ENCODE results near the gene MSX2. TPM values are rescaled to one million over a fixed set of nuclear protein-coding genes. Genes with fewer than 3 reads are reported as not detected.
"Not testable (repeated sequence)": the region's sequence is repeated elsewhere in the genome, so short reads cannot be mapped to it uniquely, and the experiment has no call there.

The MSX2 gene
- total and polyA plus RNA-seq, 2 experiments from 2014 or later = 0.17 to 0.47 TPM

DNA sequence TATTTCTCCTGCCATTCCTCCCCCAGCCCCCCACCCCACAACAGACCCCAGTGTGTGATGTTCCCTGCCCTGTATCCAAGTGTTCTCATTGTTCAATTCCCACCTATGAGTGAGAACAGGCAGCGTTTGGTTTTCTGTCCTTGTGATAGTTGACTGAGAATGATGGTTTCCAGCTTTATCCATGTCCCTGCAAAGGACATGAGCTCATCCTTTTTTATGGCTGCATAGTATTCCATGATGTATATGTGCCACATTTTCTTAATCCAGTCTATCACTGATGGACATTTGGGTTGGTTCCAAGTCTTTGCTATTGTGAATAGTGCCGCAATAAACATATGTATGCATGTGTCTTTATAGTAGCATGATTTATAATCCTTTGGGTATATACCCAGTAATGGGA, 37.0 kb downstream of the MSX2 start:
- H3K36me3 Mint-ChIP-seq (ENCODE audit: low read depth); H3K27ac ChIP-seq (ENCODE audit: low read depth); H2AFZ ChIP-seq; H3K4me1 ChIP-seq (ENCODE audit: insufficient read depth); H4K20me1 ChIP-seq (replicated peaks; ENCODE audit: insufficient read depth); H3K36me3 ChIP-seq (ENCODE audit: insufficient read depth); H3F3A ChIP-seq (replicated peaks; ENCODE audit: low read depth); H3K4me3 Mint-ChIP-seq; H3K27ac Mint-ChIP-seq; H3K9me3 Mint-ChIP-seq; H3K4me1 Mint-ChIP-seq; H3K4me3 ChIP-seq; DNase-seq (ENCODE audit: low spot score); H3K27me3 ChIP-seq (ENCODE audit: insufficient read depth); H3K79me2 ChIP-seq (replicated peaks; ENCODE audit: insufficient read depth); ATAC-seq; H3K27me3 Mint-ChIP-seq (ENCODE audit: insufficient read depth, low read depth, poor library complexity); H3K9me2 ChIP-seq (ENCODE audit: insufficient read depth); H3K4me2 ChIP-seq: not testable (repeated sequence)

DNA sequence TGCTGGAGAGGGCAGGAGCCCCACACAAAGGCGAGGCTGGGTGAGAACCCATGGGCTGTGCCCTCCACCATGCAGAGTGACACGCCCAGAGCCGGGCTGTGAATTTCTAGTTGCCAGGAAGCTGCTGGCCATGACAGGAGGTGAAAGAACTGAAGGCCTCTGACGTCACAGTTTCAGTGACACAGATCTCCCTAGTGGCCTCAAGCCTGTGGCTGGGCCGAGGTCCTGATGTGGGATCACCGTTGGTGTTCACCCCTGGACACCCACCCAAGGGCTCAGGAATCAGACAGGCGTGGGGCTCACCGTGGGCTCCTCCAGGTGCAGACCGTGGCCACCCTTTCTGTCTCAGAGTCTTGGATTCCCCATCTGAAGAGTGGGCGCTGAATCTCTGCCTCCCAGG, 39.9 kb downstream of the MSX2 start:
- Mint-ChIP-seq H3K9me3 (no peaks in the 10 kb centered on the region), H3K4me3 (no peak overlapping the region), H3K27me3 (ENCODE audit: insufficient read depth, low read depth, poor library complexity) (no peaks in the 10 kb centered on the region), H3K36me3 (ENCODE audit: low read depth) (no peaks in the 10 kb centered on the region), H3K4me1 (no peaks in the 10 kb centered on the region; the same call in 2 of the 3 replicates), H3K27ac (no peak overlapping the region)
- no peaks in the 10 kb centered on the region for H4K20me1 ChIP-seq (replicated peaks; ENCODE audit: insufficient read depth)
- no peaks in the 10 kb centered on the region for H3K9me2 ChIP-seq (ENCODE audit: insufficient read depth)
- no peaks in the 10 kb centered on the region for H3K79me2 ChIP-seq (replicated peaks; ENCODE audit: insufficient read depth)
- no peak for DNase-seq (ENCODE audit: low spot score)
- H2AFZ ChIP-seq = no peak overlapping the region
- H3K27me3 ChIP-seq (ENCODE audit: insufficient read depth) = no peaks in the 10 kb centered on the region
- H3K4me3 ChIP-seq = no peak overlapping the region
- no peaks in the 10 kb centered on the region for H3F3A ChIP-seq (replicated peaks; ENCODE audit: low read depth)
- no peak overlapping the region for H3K27ac ChIP-seq (ENCODE audit: low read depth)
- ATAC-seq = no peak
- H3K4me1 ChIP-seq (ENCODE audit: insufficient read depth) = no peaks in the 10 kb centered on the region
- H3K4me2 ChIP-seq = no peak overlapping the region
- no peaks in the 10 kb centered on the region for H3K36me3 ChIP-seq (ENCODE audit: insufficient read depth)
- TF ChIP-seq ZNF114 (CRISPR knock-in tag; IDR thresholded peaks at IDR 0.05) = no peak
- TF ChIP-seq POLR2AphosphoS5 (IDR thresholded peaks at IDR 0.05; ENCODE audit: low read depth) = no peak
- no peak for TF ChIP-seq ZNF331 (CRISPR knock-in tag; IDR thresholded peaks at IDR 0.05; ENCODE audit: low read depth)
- TF ChIP-seq JUNB (IDR thresholded peaks at IDR 0.05; ENCODE audit: unreplicated experiment) = no peak
- TF ChIP-seq, protein P1, sequence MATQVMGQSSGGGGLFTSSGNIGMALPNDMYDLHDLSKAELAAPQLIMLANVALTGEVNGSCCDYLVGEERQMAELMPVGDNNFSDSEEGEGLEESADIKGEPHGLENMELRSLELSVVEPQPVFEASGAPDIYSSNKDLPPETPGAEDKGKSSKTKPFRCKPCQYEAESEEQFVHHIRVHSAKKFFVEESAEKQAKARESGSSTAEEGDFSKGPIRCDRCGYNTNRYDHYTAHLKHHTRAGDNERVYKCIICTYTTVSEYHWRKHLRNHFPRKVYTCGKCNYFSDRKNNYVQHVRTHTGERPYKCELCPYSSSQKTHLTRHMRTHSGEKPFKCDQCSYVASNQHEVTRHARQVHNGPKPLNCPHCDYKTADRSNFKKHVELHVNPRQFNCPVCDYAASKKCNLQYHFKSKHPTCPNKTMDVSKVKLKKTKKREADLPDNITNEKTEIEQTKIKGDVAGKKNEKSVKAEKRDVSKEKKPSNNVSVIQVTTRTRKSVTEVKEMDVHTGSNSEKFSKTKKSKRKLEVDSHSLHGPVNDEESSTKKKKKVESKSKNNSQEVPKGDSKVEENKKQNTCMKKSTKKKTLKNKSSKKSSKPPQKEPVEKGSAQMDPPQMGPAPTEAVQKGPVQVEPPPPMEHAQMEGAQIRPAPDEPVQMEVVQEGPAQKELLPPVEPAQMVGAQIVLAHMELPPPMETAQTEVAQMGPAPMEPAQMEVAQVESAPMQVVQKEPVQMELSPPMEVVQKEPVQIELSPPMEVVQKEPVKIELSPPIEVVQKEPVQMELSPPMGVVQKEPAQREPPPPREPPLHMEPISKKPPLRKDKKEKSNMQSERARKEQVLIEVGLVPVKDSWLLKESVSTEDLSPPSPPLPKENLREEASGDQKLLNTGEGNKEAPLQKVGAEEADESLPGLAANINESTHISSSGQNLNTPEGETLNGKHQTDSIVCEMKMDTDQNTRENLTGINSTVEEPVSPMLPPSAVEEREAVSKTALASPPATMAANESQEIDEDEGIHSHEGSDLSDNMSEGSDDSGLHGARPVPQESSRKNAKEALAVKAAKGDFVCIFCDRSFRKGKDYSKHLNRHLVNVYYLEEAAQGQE (IDR thresholded peaks at IDR 0.05; ENCODE audit: unreplicated experiment) = no peak
- TF ChIP-seq CREB1 (CRISPR knock-in tag; IDR thresholded peaks at IDR 0.05; ENCODE audit: low read depth) = no peak
- TF ChIP-seq, protein P2, sequence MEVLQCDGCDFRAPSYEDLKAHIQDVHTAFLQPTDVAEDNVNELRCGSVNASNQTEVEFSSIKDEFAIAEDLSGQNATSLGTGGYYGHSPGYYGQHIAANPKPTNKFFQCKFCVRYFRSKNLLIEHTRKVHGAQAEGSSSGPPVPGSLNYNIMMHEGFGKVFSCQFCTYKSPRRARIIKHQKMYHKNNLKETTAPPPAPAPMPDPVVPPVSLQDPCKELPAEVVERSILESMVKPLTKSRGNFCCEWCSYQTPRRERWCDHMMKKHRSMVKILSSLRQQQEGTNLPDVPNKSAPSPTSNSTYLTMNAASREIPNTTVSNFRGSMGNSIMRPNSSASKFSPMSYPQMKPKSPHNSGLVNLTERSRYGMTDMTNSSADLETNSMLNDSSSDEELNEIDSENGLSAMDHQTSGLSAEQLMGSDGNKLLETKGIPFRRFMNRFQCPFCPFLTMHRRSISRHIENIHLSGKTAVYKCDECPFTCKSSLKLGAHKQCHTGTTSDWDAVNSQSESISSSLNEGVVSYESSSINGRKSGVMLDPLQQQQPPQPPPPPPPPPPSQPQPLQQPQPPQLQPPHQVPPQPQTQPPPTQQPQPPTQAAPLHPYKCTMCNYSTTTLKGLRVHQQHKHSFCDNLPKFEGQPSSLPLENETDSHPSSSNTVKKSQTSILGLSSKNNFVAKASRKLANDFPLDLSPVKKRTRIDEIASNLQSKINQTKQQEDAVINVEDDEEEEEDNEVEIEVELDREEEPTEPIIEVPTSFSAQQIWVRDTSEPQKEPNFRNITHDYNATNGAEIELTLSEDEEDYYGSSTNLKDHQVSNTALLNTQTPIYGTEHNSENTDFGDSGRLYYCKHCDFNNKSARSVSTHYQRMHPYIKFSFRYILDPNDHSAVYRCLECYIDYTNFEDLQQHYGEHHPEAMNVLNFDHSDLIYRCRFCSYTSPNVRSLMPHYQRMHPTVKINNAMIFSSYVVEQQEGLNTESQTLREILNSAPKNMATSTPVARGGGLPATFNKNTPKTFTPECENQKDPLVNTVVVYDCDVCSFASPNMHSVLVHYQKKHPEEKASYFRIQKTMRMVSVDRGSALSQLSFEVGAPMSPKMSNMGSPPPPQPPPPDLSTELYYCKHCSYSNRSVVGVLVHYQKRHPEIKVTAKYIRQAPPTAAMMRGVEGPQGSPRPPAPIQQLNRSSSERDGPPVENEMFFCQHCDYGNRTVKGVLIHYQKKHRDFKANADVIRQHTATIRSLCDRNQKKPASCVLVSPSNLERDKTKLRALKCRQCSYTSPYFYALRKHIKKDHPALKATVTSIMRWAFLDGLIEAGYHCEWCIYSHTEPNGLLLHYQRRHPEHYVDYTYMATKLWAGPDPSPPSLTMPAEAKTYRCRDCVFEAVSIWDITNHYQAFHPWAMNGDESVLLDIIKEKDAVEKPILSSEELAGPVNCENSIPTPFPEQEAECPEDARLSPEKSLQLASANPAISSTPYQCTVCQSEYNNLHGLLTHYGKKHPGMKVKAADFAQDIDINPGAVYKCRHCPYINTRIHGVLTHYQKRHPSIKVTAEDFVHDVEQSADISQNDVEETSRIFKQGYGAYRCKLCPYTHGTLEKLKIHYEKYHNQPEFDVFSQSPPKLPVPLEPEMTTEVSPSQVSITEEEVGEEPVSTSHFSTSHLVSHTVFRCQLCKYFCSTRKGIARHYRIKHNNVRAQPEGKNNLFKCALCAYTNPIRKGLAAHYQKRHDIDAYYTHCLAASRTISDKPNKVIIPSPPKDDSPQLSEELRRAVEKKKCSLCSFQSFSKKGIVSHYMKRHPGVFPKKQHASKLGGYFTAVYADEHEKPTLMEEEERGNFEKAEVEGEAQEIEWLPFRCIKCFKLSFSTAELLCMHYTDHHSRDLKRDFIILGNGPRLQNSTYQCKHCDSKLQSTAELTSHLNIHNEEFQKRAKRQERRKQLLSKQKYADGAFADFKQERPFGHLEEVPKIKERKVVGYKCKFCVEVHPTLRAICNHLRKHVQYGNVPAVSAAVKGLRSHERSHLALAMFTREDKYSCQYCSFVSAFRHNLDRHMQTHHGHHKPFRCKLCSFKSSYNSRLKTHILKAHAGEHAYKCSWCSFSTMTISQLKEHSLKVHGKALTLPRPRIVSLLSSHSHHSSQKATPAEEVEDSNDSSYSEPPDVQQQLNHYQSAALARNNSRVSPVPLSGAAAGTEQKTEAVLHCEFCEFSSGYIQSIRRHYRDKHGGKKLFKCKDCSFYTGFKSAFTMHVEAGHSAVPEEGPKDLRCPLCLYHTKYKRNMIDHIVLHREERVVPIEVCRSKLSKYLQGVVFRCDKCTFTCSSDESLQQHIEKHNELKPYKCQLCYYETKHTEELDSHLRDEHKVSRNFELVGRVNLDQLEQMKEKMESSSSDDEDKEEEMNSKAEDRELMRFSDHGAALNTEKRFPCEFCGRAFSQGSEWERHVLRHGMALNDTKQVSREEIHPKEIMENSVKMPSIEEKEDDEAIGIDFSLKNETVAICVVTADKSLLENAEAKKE (CRISPR knock-in tag; IDR thresholded peaks at IDR 0.05) = no peak
- no peak for TF ChIP-seq NANOG (IDR thresholded peaks at IDR 0.05; ENCODE audit: borderline replicate concordance)
- TF ChIP-seq EZH2phosphoT487 (IDR thresholded peaks at IDR 0.05; ENCODE audit: unreplicated experiment) = no peak
- TF ChIP-seq, protein P3, sequence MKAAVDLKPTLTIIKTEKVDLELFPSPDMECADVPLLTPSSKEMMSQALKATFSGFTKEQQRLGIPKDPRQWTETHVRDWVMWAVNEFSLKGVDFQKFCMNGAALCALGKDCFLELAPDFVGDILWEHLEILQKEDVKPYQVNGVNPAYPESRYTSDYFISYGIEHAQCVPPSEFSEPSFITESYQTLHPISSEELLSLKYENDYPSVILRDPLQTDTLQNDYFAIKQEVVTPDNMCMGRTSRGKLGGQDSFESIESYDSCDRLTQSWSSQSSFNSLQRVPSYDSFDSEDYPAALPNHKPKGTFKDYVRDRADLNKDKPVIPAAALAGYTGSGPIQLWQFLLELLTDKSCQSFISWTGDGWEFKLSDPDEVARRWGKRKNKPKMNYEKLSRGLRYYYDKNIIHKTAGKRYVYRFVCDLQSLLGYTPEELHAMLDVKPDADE (IDR thresholded peaks at IDR 0.05) = no peak
- no peak for TF ChIP-seq EZH2 (IDR thresholded peaks at IDR 0.05; ENCODE audit: low read depth, unreplicated experiment)
